BJ (cell line): ENCODE measurements around the gene CHMP5. TPM values are rescaled to one million over a fixed set of nuclear protein-coding genes. Genes with fewer than 3 reads are reported as not detected.

Source experiments
- CTCF ChIA-PET: fragments of 350-600 bp; formaldehyde crosslinking; extraction: SDS; loops from one replicate; lab custom pipeline; 2021; ENCODE audit warnings: antibody characterized with exemption, inconsistent platforms; lab: Yijun Ruan, JAX
- POLR2A ChIA-PET: fragments of 300-600 bp; sonication (Branson Sonifier 250); formaldehyde crosslinking; extraction: SDS; loops from one replicate; lab custom pipeline; 2021; ENCODE audit warnings: antibody characterized with exemption; lab: Charles Lee
- DNase-seq: peaks from one replicate; pipeline ENCODE4 v3.0.0-alpha.2; 2011; ENCODE audit warnings: low read depth
- H3K27me3 ChIP-seq: 2 replicates; pipeline ENCODE4 v1.6.0; 2011; ENCODE audit warnings: low read length; ENCODE audit not compliant: control insufficient read depth, insufficient read depth
- H3K36me3 ChIP-seq: 2 replicates; pipeline ENCODE4 v1.5.1; 2011; ENCODE audit warnings: low read length; ENCODE audit not compliant: control insufficient read depth, insufficient read depth
- H3K4me3 ChIP-seq: 2 replicates; pipeline ENCODE4 v1.5.1; 2011; ENCODE audit warnings: low read depth, mild to moderate bottlenecking, control low read depth, low read length
- polyA plus RNA-seq: library from polyadenylated mRNA; depleted of rRNA; stranded (reverse); fragments of >200 nt; gene quantifications from 2 replicates; pipeline ENCODE4 v1.2.3, GENCODE V29; 2011
- TF ChIP-seq, protein P1 (sequence below): IDR thresholded peaks from 2 replicates; pipeline ENCODE4 v1.5.1; 2011; ENCODE audit warnings: low read depth, mild to moderate bottlenecking, control low read depth, inconsistent platforms, low read length, moderate library complexity; ENCODE audit not compliant: insufficient read depth

CHMP5 gene
- polyA plus RNA-seq, 1 experiment: 37.6 TPM

DNA sequence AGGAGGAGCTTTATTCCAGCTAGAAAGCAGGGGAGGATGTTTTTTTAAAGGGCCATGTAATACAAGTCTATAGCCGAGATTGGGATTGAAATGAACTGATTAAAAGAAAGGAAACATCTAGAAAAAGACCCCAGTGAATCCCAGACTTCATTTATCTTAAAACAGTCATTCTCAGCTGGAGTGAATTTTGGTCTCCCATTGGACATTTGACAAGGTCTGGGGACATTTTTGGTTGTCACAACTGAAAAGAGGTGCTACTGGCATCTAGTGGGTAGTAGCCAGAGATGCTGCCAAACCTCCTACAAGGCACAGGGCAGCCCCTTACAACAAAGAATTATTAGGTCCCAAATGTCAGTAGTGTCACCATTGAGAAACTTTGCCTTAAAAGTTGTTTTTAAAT, 41.2 kb upstream of the CHMP5 start:
- POLR2A ChIA-PET: interaction anchor here (0.6 kb wide), 1 partner anchor 53 kb away, joined by 3 read pairs; no protein-coding TSS in a partner anchor

DNA sequence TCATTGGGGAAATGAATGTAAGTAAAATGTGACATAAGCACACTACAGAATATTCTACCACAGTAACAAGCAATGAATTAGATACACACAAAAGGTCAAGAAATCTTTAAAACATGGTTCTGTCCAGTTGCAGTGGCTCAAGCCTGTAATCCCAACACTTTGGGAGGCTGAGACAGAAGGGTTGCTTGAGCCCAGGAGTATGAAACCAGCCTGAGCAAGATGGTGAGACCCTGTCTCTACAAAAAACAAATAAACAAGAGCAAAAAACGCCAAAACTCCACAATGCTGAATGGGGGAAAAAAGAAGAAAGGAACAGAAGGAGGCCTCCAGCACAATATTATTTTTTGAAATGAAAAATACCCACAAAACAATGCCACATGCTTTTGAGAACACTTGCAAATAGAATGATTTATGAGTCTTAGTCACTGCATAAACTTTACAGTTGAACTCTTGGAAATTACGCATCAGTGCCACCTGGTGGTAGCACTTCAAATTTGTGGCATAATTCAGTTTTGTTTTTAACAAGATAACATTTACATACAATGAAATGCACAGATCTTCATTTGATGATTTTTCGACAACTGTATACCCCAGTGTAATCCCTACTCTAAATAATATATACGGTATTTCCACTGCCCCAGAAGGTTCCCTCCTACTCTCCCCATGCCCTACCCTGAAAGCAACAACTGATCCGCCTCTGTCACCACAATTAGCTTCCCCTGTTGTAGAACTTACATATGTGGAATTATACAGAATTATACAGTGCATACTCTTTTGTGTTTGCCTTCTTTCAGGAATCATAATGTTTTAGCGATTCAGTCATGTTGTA, 39.3 kb upstream of the CHMP5 start:
- Histone ChIP-seq H3K36me3 (no peaks in the 10 kb centered on the region), H3K4me3 (no peak overlapping the region), H3K27me3 (peaks cover 2% of the 10 kb centered on the region; the same call in 1 of the 2 replicates)
- POLR2A ChIA-PET: no interaction called here
- CTCF ChIA-PET: interaction anchor here (0.6 to 3.4 kb wide), 29 partner anchors 9 to 149 kb away, joined by 3 to 50 read pairs (median 5); partner anchors contain the start of genes B4GALT1, SMU1 and SPINK4
- peak; percentile 25 for DNase-seq
- TF ChIP-seq, protein P1, sequence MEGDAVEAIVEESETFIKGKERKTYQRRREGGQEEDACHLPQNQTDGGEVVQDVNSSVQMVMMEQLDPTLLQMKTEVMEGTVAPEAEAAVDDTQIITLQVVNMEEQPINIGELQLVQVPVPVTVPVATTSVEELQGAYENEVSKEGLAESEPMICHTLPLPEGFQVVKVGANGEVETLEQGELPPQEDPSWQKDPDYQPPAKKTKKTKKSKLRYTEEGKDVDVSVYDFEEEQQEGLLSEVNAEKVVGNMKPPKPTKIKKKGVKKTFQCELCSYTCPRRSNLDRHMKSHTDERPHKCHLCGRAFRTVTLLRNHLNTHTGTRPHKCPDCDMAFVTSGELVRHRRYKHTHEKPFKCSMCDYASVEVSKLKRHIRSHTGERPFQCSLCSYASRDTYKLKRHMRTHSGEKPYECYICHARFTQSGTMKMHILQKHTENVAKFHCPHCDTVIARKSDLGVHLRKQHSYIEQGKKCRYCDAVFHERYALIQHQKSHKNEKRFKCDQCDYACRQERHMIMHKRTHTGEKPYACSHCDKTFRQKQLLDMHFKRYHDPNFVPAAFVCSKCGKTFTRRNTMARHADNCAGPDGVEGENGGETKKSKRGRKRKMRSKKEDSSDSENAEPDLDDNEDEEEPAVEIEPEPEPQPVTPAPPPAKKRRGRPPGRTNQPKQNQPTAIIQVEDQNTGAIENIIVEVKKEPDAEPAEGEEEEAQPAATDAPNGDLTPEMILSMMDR: peak; percentile 57

More for the DNA sequence above, 41.2 kb upstream of the CHMP5 start:
- H3K4me3 ChIP-seq: no peak overlapping the region
- no peak for DNase-seq
- TF ChIP-seq, protein P1: peak; percentile 21; the same call in 1 of the 2 replicates
- H3K36me3 ChIP-seq: no peaks in the 10 kb centered on the region
- H3K27me3 ChIP-seq: peaks cover 2% of the 10 kb centered on the region; the same call in 1 of the 2 replicates
- CTCF ChIA-PET: interaction anchor here (0.9 kb wide), 1 partner anchor 13 kb away, joined by 3 read pairs; no protein-coding TSS in a partner anchor

DNA sequence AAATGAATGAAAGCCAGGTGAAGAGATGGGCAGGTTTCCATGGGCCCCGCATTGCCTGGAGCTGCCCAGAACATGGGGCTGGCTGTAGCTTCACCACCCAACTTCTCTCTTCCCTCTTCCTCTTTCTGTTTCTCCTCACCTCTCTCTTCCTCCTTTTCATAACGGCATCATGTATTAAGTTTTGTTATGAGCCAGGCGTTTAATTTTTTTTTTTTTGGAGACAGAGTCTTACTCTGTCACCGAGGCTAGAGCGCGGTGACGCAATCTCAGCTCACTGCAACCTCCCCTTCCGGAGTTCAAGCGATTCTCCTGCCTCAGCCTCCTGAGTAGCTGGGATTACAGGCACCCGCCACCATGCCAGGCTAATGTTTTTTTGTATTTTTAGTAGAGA, 37.8 kb upstream of the CHMP5 start:
- no peak overlapping the region for H3K4me3 ChIP-seq

DNA sequence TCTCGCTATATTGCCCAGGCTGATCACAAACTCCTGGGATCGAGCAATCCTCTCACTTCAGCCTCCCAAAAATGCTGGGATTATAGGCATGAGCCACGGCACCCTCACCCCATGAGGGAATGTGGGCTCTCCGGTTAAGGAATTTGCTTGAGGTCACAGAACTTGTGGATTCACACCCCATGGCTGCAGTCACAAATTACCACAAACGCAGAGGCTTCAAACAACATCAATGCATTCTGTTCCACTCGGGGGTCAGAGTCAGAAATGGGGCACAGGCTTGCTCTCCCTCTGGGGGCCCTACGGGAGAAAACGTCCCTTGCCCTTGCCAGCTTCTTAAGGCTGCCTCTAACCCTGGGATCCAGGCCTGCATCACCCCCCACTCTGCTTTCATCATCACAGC, 37.1 kb upstream of the CHMP5 start:
- Histone ChIP-seq H3K36me3 (no peaks in the 10 kb centered on the region), H3K27me3 (no peaks in the 10 kb centered on the region; the same call in 1 of the 2 replicates), H3K4me3 (no peak overlapping the region)
- ChIA-PET POLR2A (no interaction called here), CTCF (interaction anchor here (0.8 to 3.4 kb wide), 2 partner anchors 52 to 149 kb away, joined by 3 to 50 read pairs; no protein-coding TSS in a partner anchor)
- TF ChIP-seq, protein P1: no peak
- DNase-seq: no peak

More for the DNA sequence above, 37.8 kb upstream of the CHMP5 start:
- POLR2A ChIA-PET: no interaction called here
- CTCF ChIA-PET: interaction anchor here (0.7 to 3.4 kb wide), 17 partner anchors 8 to 148 kb away, joined by 3 to 50 read pairs (median 7); partner anchors contain the start of genes B4GALT1 and SPINK4
- TF ChIP-seq, protein P1: no peak
- peaks cover under 1% of the 10 kb centered on the region; the same call in 1 of the 2 replicates for H3K27me3 ChIP-seq
- DNase-seq: no peak
- no peaks in the 10 kb centered on the region for H3K36me3 ChIP-seq

DNA sequence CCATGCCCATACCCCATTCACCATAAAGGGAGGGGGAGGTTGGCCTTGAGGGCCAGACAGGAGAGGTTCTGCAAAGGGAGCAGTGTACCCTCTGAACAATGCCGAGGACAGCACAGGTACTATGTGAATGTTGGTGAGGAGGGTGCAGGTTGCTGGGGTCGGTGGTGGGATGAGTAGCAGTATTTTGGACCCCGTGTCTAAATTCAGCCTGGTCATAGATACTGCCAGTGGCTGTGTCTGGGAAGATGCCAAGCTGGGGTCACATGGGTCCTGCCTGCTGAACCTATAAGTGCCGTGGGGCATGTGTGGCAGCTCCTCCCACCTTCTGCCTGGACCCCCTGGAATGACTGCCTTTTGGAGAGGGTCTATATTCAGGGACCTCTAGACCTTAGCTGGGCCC, 36.2 kb upstream of the CHMP5 start:
- POLR2A ChIA-PET: no interaction called here
- DNase-seq: no peak
- H3K27me3 ChIP-seq: no peaks in the 10 kb centered on the region; the same call in 1 of the 2 replicates
- H3K36me3 ChIP-seq: no peaks in the 10 kb centered on the region
- no peak overlapping the region for H3K4me3 ChIP-seq
- TF ChIP-seq, protein P1: no peak
- CTCF ChIA-PET: interaction anchor here (1.3 kb wide), 1 partner anchor 9 kb away, joined by 4 read pairs; no protein-coding TSS in a partner anchor
